IPS-18a (cell line): Measurements from ENCODE around the gene AQP3.
"Not testable (repeated sequence)": the region's sequence is repeated elsewhere in the genome, so short reads cannot be mapped to it uniquely, and the experiment has no call there.

ENCODE experiments used
- H3K27ac ChIP-seq: one replicate; pipeline ENCODE4 v1.5.1; 2013; ENCODE audit warnings: low read length
- H3K27me3 ChIP-seq: one replicate; pipeline ENCODE4 v1.6.1; 2013; ENCODE audit warnings: mild to moderate bottlenecking, low read length; ENCODE audit not compliant: control insufficient read depth, insufficient read depth
- H3K36me3 ChIP-seq: one replicate; pipeline ENCODE4 v1.6.1; 2013; ENCODE audit warnings: low read depth, low read length; ENCODE audit not compliant: control insufficient read depth
- H3K4me1 ChIP-seq: one replicate; pipeline ENCODE4 v1.6.1; 2013; ENCODE audit warnings: low read depth, low read length; ENCODE audit not compliant: control insufficient read depth
- H3K4me3 ChIP-seq: one replicate; pipeline ENCODE4 v1.5.1; 2013; ENCODE audit warnings: low read length
- H3K9ac ChIP-seq: one replicate; pipeline ENCODE4 v1.6.1; 2013; ENCODE audit warnings: mild to moderate bottlenecking, low read length, moderate library complexity
- H3K9me3 ChIP-seq: one replicate; pipeline ENCODE4 v1.6.1; 2013; ENCODE audit warnings: low read depth, low read length; ENCODE audit not compliant: control insufficient read depth

The AQP3 gene

GRCh38 chr9:33402371-33402770 lies 45.0 kb downstream of the AQP3 start, which contains the start of gene AQP7:
Gene AQP7 (minus strand): TSS chr9:33402568. CDS start chr9:33401262, 1,306 bp downstream.
- not testable (repeated sequence) for H3K9ac ChIP-seq, H3K27me3 ChIP-seq, H3K36me3 ChIP-seq, H3K9me3 ChIP-seq, H3K27ac ChIP-seq, H3K4me1 ChIP-seq, H3K4me3 ChIP-seq

GRCh38 chr9:33401809-33402208 lies 45.6 kb downstream of the AQP3 start:
- H3K27me3 ChIP-seq, H3K27ac ChIP-seq, H3K4me1 ChIP-seq, H3K36me3 ChIP-seq, H3K9me3 ChIP-seq, H3K9ac ChIP-seq, H3K4me3 ChIP-seq: not testable (repeated sequence)

GRCh38 chr9:33399047-33399446 lies 48.3 kb downstream of the AQP3 start:
- not testable (repeated sequence) for H3K9ac ChIP-seq, H3K27me3 ChIP-seq, H3K4me1 ChIP-seq, H3K9me3 ChIP-seq, H3K36me3 ChIP-seq, H3K27ac ChIP-seq, H3K4me3 ChIP-seq

GRCh38 chr9:33397801-33398200 lies 49.6 kb downstream of the AQP3 start:
- not testable (repeated sequence) for H3K4me1 ChIP-seq, H3K9me3 ChIP-seq, H3K27me3 ChIP-seq, H3K9ac ChIP-seq, H3K36me3 ChIP-seq, H3K27ac ChIP-seq, H3K4me3 ChIP-seq

GRCh38 chr9:33395159-33395879 lies 52.1 kb downstream of the AQP3 start:
- H3K4me3 ChIP-seq, H3K4me1 ChIP-seq, H3K36me3 ChIP-seq, H3K9ac ChIP-seq, H3K27me3 ChIP-seq, H3K27ac ChIP-seq, H3K9me3 ChIP-seq: not testable (repeated sequence)

GRCh38 chr9:33393986-33394385 lies 53.4 kb downstream of the AQP3 start:
- H3K4me3 ChIP-seq, H3K9me3 ChIP-seq, H3K36me3 ChIP-seq, H3K27ac ChIP-seq, H3K27me3 ChIP-seq, H3K9ac ChIP-seq, H3K4me1 ChIP-seq: not testable (repeated sequence)

GRCh38 chr9:33393581-33393980 lies 53.8 kb downstream of the AQP3 start:
- Histone ChIP-seq H3K4me3 (no peak overlapping the region), H3K9me3 (no peaks in the 10 kb centered on the region), H3K27me3 (no peaks in the 10 kb centered on the region), H3K36me3 (no peaks in the 10 kb centered on the region), H3K27ac (no peak overlapping the region), H3K9ac (no peak overlapping the region), H3K4me1 (no peaks in the 10 kb centered on the region)

- H3K36me3 ChIP-seq, H3K27ac ChIP-seq, H3K4me1 ChIP-seq, H3K9ac ChIP-seq, H3K27me3 ChIP-seq, H3K9me3 ChIP-seq, H3K4me3 ChIP-seq: not testable (repeated sequence)
Measured at GRCh38 chr9:33392591-33393021, 54.8 kb downstream of the AQP3 start.
